HEK293 (cell line): ENCODE results near the gene DAND5.
A peak's percentile ranks its signal among the peaks of the same experiment; 100 is the strongest.

Experiments used
- EGR2 ChIP-seq: fragments of 450-650 bp; formaldehyde crosslinking; IDR thresholded peaks from 2 replicates; pipeline ENCODE4 v1.5.1; 2016; ENCODE audit warnings: low read depth, missing biosample characterization, missing genetic modification characterization
- HOXC10 ChIP-seq: sonication (generic); formaldehyde crosslinking; IDR thresholded peaks from 2 replicates; pipeline ENCODE4 v1.8.1; 2023; ENCODE audit warnings: mild to moderate bottlenecking, missing genetic modification reagents
- MZF1 ChIP-seq: fragments of 450-650 bp; formaldehyde crosslinking; IDR thresholded peaks from 2 replicates; pipeline ENCODE4 v1.5.1; 2017; ENCODE audit warnings: missing biosample characterization, missing genetic modification characterization, borderline replicate concordance
- OVOL3 ChIP-seq: fragments of 450-650 bp; formaldehyde crosslinking; IDR thresholded peaks from 2 replicates; pipeline ENCODE4 v1.5.1; 2016; ENCODE audit warnings: missing biosample characterization, missing genetic modification characterization
- PRDM1 ChIP-seq: fragments of 450-650 bp; formaldehyde crosslinking; IDR thresholded peaks from 2 replicates; pipeline ENCODE4; 2016; ENCODE audit warnings: missing biosample characterization, missing genetic modification characterization
- SP3 ChIP-seq: fragments of 450-650 bp; formaldehyde crosslinking; IDR thresholded peaks from 2 replicates; pipeline ENCODE4 v1.5.1; 2016; ENCODE audit warnings: missing biosample characterization, missing genetic modification characterization
- YY2 ChIP-seq: fragments of 450-650 bp; formaldehyde crosslinking; IDR thresholded peaks from 2 replicates; pipeline ENCODE4 v1.5.1; 2016; ENCODE audit warnings: missing biosample characterization, missing genetic modification characterization
- ZBTB17 ChIP-seq: fragments of 450-650 bp; formaldehyde crosslinking; IDR thresholded peaks from 2 replicates; pipeline ENCODE4 v1.5.1; 2016; ENCODE audit warnings: missing biosample characterization, missing genetic modification characterization
- ZBTB21 ChIP-seq: fragments of 450-650 bp; formaldehyde crosslinking; IDR thresholded peaks from 2 replicates; pipeline ENCODE4 v1.5.1; 2017; ENCODE audit warnings: missing biosample characterization, missing genetic modification characterization
- ZNF157 ChIP-seq: fragments of 450-650 bp; formaldehyde crosslinking; IDR thresholded peaks from 2 replicates; pipeline ENCODE4 v1.5.1; 2016; ENCODE audit warnings: missing biosample characterization, missing genetic modification characterization
- ZNF239 ChIP-seq: fragments of 450-650 bp; formaldehyde crosslinking; IDR thresholded peaks from 2 replicates; pipeline ENCODE4 v1.5.1; 2016; ENCODE audit warnings: missing biosample characterization, missing genetic modification characterization
- ZNF600 ChIP-seq: fragments of 450-650 bp; formaldehyde crosslinking; IDR thresholded peaks from 2 replicates; pipeline ENCODE4 v1.5.1; 2016; ENCODE audit warnings: missing biosample characterization, missing genetic modification characterization
- ZNF654 ChIP-seq: fragments of 450-650 bp; formaldehyde crosslinking; IDR thresholded peaks from 2 replicates; pipeline ENCODE4 v1.5.1; 2016; ENCODE audit warnings: low read depth, missing biosample characterization, missing genetic modification characterization
- TF ChIP-seq, protein P1 (sequence below): fragments of 450-650 bp; formaldehyde crosslinking; IDR thresholded peaks from 2 replicates; pipeline ENCODE4 v1.5.1; 2016; ENCODE audit warnings: missing biosample characterization, missing genetic modification characterization, low read depth
- TF ChIP-seq, protein P2 (sequence below): fragments of 450-650 bp; formaldehyde crosslinking; conservative IDR thresholded peaks from 2 replicates; pipeline ENCODE4 v1.5.1; 2016; ENCODE audit warnings: low read depth, missing biosample characterization, missing genetic modification characterization
- TF ChIP-seq, protein P3 (sequence below): fragments of 450-650 bp; formaldehyde crosslinking; IDR thresholded peaks from 2 replicates; pipeline ENCODE4 v1.5.1; 2017; ENCODE audit warnings: missing biosample characterization, mild to moderate bottlenecking, missing genetic modification characterization, moderate library complexity
- TF ChIP-seq, protein P4 (sequence below): sonication (generic); formaldehyde crosslinking; IDR thresholded peaks from 2 replicates; pipeline ENCODE4 v1.8.1; 2022; ENCODE audit warnings: mild to moderate bottlenecking, moderate library complexity, missing genetic modification reagents
- TF ChIP-seq, protein P5 (sequence below): fragments of 450-650 bp; formaldehyde crosslinking; IDR thresholded peaks from 2 replicates; pipeline ENCODE4 v1.5.1; 2016; ENCODE audit warnings: missing biosample characterization, missing genetic modification characterization
- TF ChIP-seq, protein P6 (sequence below): fragments of 450-650 bp; formaldehyde crosslinking; IDR thresholded peaks from 2 replicates; pipeline ENCODE4 v1.5.1; 2017; ENCODE audit warnings: missing biosample characterization, missing genetic modification characterization
- TF ChIP-seq, protein P7 (sequence below): fragments of 450-650 bp; formaldehyde crosslinking; optimal IDR thresholded peaks from 2 replicates; pipeline ENCODE3; 2016; ENCODE audit warnings: missing biosample characterization, mild to moderate bottlenecking, missing genetic modification characterization
- TF ChIP-seq, protein P8 (sequence below): fragments of 450-650 bp; formaldehyde crosslinking; IDR thresholded peaks from 2 replicates; pipeline ENCODE4 v1.5.1; 2016; ENCODE audit warnings: missing biosample characterization, missing genetic modification characterization

The DAND5 gene

DNA sequence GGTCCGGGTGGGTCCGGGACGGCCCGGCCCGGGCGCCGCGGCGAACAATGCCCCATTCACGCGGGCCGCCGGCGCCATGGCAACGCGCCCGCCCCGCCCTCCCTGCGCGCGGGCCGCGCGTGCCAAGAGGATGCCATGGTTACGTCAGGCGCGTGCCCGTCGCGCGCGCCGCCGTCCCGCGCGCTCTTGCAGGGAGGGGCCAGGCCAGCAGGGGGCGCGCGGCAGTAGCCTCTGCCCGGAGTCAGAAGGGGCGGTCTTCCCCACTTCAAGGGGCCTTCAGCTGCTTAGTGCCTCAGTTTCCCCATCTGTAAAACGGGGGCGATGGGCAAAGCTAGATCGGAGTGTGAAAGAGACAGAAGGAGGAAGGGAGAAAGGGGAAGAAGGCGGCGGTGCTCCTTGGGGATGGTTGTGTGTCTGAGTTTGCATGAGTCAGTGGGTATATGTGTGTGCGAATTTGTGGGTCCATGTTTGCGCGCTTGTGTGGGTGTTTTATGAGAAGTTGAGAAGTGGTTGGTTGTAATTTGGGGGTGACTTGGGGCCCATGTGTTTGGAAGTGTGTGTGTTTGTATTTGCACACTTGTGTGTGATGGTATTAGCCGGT is 14.3 kb downstream of the DAND5 start (continued):
- TF ChIP-seq, protein P1, sequence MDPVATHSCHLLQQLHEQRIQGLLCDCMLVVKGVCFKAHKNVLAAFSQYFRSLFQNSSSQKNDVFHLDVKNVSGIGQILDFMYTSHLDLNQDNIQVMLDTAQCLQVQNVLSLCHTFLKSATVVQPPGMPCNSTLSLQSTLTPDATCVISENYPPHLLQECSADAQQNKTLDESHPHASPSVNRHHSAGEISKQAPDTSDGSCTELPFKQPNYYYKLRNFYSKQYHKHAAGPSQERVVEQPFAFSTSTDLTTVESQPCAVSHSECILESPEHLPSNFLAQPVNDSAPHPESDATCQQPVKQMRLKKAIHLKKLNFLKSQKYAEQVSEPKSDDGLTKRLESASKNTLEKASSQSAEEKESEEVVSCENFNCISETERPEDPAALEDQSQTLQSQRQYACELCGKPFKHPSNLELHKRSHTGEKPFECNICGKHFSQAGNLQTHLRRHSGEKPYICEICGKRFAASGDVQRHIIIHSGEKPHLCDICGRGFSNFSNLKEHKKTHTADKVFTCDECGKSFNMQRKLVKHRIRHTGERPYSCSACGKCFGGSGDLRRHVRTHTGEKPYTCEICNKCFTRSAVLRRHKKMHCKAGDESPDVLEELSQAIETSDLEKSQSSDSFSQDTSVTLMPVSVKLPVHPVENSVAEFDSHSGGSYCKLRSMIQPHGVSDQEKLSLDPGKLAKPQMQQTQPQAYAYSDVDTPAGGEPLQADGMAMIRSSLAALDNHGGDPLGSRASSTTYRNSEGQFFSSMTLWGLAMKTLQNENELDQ (tag by site-specific recombination): no peak
- TF ChIP-seq OVOL3 (tag by site-specific recombination): no peak
- TF ChIP-seq ZNF654 (tag by site-specific recombination): peak; percentile 47
- TF ChIP-seq ZNF239 (tag by site-specific recombination): no peak
- TF ChIP-seq, protein P2, sequence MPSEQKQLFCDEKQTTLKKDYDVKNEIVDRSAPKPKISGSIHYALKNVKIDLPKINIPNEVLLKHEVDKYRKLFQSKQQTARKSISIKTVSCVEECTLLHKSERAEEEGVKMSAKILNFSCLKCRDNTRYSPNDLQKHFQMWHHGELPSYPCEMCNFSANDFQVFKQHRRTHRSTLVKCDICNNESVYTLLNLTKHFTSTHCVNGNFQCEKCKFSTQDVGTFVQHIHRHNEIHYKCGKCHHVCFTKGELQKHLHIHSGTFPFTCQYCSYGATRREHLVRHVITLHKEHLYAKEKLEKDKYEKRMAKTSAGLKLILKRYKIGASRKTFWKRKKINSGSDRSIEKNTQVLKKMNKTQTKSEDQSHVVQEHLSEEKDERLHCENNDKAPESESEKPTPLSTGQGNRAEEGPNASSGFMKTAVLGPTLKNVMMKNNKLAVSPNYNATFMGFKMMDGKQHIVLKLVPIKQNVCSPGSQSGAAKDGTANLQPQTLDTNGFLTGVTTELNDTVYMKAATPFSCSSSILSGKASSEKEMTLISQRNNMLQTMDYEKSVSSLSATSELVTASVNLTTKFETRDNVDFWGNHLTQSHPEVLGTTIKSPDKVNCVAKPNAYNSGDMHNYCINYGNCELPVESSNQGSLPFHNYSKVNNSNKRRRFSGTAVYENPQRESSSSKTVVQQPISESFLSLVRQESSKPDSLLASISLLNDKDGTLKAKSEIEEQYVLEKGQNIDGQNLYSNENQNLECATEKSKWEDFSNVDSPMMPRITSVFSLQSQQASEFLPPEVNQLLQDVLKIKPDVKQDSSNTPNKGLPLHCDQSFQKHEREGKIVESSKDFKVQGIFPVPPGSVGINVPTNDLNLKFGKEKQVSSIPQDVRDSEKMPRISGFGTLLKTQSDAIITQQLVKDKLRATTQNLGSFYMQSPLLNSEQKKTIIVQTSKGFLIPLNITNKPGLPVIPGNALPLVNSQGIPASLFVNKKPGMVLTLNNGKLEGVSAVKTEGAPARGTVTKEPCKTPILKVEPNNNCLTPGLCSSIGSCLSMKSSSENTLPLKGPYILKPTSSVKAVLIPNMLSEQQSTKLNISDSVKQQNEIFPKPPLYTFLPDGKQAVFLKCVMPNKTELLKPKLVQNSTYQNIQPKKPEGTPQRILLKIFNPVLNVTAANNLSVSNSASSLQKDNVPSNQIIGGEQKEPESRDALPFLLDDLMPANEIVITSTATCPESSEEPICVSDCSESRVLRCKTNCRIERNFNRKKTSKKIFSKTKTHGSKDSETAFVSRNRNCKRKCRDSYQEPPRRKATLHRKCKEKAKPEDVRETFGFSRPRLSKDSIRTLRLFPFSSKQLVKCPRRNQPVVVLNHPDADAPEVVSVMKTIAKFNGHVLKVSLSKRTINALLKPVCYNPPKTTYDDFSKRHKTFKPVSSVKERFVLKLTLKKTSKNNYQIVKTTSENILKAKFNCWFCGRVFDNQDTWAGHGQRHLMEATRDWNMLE (tag by site-specific recombination): no peak
- no peak for TF ChIP-seq PRDM1 (tag by site-specific recombination)
- TF ChIP-seq ZBTB21 (tag by site-specific recombination): no peak
- no peak for TF ChIP-seq ZNF157
- TF ChIP-seq, protein P3, sequence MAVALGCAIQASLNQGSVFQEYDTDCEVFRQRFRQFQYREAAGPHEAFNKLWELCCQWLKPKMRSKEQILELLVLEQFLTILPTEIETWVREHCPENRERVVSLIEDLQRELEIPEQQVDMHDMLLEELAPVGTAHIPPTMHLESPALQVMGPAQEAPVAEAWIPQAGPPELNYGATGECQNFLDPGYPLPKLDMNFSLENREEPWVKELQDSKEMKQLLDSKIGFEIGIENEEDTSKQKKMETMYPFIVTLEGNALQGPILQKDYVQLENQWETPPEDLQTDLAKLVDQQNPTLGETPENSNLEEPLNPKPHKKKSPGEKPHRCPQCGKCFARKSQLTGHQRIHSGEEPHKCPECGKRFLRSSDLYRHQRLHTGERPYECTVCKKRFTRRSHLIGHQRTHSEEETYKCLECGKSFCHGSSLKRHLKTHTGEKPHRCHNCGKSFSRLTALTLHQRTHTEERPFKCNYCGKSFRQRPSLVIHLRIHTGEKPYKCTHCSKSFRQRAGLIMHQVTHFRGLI (tag by site-specific recombination): no peak
- TF ChIP-seq, protein P4, sequence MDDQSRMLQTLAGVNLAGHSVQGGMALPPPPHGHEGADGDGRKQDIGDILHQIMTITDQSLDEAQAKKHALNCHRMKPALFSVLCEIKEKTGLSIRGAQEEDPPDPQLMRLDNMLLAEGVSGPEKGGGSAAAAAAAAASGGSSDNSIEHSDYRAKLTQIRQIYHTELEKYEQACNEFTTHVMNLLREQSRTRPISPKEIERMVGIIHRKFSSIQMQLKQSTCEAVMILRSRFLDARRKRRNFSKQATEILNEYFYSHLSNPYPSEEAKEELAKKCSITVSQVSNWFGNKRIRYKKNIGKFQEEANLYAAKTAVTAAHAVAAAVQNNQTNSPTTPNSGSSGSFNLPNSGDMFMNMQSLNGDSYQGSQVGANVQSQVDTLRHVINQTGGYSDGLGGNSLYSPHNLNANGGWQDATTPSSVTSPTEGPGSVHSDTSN (CRISPR knock-in tag): 0 out of 2 replicates have a peak, but pooled peaks have one; percentile 71
- TF ChIP-seq, protein P5, sequence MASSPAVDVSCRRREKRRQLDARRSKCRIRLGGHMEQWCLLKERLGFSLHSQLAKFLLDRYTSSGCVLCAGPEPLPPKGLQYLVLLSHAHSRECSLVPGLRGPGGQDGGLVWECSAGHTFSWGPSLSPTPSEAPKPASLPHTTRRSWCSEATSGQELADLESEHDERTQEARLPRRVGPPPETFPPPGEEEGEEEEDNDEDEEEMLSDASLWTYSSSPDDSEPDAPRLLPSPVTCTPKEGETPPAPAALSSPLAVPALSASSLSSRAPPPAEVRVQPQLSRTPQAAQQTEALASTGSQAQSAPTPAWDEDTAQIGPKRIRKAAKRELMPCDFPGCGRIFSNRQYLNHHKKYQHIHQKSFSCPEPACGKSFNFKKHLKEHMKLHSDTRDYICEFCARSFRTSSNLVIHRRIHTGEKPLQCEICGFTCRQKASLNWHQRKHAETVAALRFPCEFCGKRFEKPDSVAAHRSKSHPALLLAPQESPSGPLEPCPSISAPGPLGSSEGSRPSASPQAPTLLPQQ (tag by site-specific recombination): peak; percentile 58; the same call in 1 of the 2 replicates
- TF ChIP-seq, protein P6, sequence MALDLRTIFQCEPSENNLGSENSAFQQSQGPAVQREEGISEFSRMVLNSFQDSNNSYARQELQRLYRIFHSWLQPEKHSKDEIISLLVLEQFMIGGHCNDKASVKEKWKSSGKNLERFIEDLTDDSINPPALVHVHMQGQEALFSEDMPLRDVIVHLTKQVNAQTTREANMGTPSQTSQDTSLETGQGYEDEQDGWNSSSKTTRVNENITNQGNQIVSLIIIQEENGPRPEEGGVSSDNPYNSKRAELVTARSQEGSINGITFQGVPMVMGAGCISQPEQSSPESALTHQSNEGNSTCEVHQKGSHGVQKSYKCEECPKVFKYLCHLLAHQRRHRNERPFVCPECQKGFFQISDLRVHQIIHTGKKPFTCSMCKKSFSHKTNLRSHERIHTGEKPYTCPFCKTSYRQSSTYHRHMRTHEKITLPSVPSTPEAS: no peak; the same call in none of the 2 replicates
- TF ChIP-seq ZNF600 (tag by site-specific recombination): no peak
- TF ChIP-seq, protein P7, sequence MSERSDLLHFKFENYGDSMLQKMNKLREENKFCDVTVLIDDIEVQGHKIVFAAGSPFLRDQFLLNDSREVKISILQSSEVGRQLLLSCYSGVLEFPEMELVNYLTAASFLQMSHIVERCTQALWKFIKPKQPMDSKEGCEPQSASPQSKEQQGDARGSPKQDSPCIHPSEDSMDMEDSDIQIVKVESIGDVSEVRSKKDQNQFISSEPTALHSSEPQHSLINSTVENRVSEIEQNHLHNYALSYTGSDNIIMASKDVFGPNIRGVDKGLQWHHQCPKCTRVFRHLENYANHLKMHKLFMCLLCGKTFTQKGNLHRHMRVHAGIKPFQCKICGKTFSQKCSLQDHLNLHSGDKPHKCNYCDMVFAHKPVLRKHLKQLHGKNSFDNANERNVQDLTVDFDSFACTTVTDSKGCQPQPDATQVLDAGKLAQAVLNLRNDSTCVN: peak; percentile 88
- no peak for TF ChIP-seq HOXC10
- no peak for TF ChIP-seq EGR2 (tag by site-specific recombination)
- no peak for TF ChIP-seq SP3
- no peak for TF ChIP-seq ZBTB17 (tag by site-specific recombination)
- 0 out of 2 replicates have a peak, but pooled peaks have one; percentile 27 for TF ChIP-seq YY2 (tag by site-specific recombination)
- no peak; the same call in 1 of the 2 replicates for TF ChIP-seq MZF1
- TF ChIP-seq, protein P8, sequence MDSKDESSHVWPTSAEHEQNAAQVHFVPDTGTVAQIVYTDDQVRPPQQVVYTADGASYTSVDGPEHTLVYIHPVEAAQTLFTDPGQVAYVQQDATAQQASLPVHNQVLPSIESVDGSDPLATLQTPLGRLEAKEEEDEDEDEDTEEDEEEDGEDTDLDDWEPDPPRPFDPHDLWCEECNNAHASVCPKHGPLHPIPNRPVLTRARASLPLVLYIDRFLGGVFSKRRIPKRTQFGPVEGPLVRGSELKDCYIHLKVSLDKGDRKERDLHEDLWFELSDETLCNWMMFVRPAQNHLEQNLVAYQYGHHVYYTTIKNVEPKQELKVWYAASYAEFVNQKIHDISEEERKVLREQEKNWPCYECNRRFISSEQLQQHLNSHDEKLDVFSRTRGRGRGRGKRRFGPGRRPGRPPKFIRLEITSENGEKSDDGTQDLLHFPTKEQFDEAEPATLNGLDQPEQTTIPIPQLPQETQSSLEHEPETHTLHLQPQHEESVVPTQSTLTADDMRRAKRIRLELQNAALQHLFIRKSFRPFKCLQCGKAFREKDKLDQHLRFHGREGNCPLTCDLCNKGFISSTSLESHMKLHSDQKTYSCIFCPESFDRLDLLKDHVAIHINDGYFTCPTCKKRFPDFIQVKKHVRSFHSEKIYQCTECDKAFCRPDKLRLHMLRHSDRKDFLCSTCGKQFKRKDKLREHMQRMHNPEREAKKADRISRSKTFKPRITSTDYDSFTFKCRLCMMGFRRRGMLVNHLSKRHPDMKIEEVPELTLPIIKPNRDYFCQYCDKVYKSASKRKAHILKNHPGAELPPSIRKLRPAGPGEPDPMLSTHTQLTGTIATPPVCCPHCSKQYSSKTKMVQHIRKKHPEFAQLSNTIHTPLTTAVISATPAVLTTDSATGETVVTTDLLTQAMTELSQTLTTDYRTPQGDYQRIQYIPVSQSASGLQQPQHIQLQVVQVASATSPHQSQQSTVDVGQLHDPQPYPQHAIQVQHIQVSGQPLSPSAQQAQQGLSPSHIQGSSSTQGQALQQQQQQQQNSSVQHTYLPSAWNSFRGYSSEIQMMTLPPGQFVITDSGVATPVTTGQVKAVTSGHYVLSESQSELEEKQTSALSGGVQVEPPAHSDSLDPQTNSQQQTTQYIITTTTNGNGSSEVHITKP (tag by site-specific recombination): no peak
